GM21717 (cell line): ENCODE data around the gene PHACTR3.

Source experiments
- ATAC-seq: cut with Tn5 transposase; IDR thresholded peaks from one replicate; pipeline ENCODE4 v1.9.1; 2021; ENCODE audit warnings: mild to moderate bottlenecking, moderate library complexity; ENCODE audit not compliant: unreplicated experiment

PHACTR3 gene

GRCh38 chr20:59726281-59726595 lies 121.9 kb downstream of the PHACTR3 start:
- no peak for ATAC-seq

- no peak for ATAC-seq
Measured at GRCh38 chr20:59728722-59729430, 124.5 kb downstream of the PHACTR3 start.

GRCh38 chr20:59729506-59729905 lies 125.2 kb downstream of the PHACTR3 start:
- no peak for ATAC-seq

- no peak for ATAC-seq
Measured at GRCh38 chr20:59730722-59731121, 126.4 kb downstream of the PHACTR3 start.

GRCh38 chr20:59731376-59731775 lies 127.0 kb downstream of the PHACTR3 start:
- no peak for ATAC-seq

GRCh38 chr20:59733351-59733750 lies 129.0 kb downstream of the PHACTR3 start:
- ATAC-seq: no peak

- no peak for ATAC-seq
Measured at GRCh38 chr20:59735486-59735885, 131.1 kb downstream of the PHACTR3 start.

- no peak for ATAC-seq
Measured at GRCh38 chr20:59735917-59736316, 131.6 kb downstream of the PHACTR3 start.

GRCh38 chr20:59736366-59736765 lies 132.0 kb downstream of the PHACTR3 start:
- no peak for ATAC-seq

- no peak for ATAC-seq
Measured at GRCh38 chr20:59737073-59737666, 132.8 kb downstream of the PHACTR3 start.

GRCh38 chr20:59737816-59738215 lies 133.5 kb downstream of the PHACTR3 start:
- ATAC-seq: no peak

- no peak for ATAC-seq
Measured at GRCh38 chr20:59738851-59739250, 134.5 kb downstream of the PHACTR3 start.

- no peak for ATAC-seq
Measured at GRCh38 chr20:59740621-59741020, 136.3 kb downstream of the PHACTR3 start.

- no peak for ATAC-seq
Measured at GRCh38 chr20:59741073-59741472, 136.7 kb downstream of the PHACTR3 start.

- ATAC-seq: no peak
Measured at GRCh38 chr20:59742351-59743095, 138.2 kb downstream of the PHACTR3 start.

- ATAC-seq: no peak
Measured at GRCh38 chr20:59743308-59743707, 139.0 kb downstream of the PHACTR3 start.

GRCh38 chr20:59743767-59744485 lies 139.6 kb downstream of the PHACTR3 start:
- no peak for ATAC-seq

- no peak for ATAC-seq
Measured at GRCh38 chr20:59744756-59745155, 140.4 kb downstream of the PHACTR3 start.

GRCh38 chr20:59745201-59745600 lies 140.9 kb downstream of the PHACTR3 start:
- ATAC-seq: no peak

GRCh38 chr20:59745716-59746115 lies 141.4 kb downstream of the PHACTR3 start:
- no peak for ATAC-seq

- no peak for ATAC-seq
Measured at GRCh38 chr20:59746155-59746554, 141.8 kb downstream of the PHACTR3 start.
